ENCODE data around the gene CENPP.
A peak's percentile ranks its signal among the peaks of the same experiment; 100 is the strongest.
"Not testable (repeated sequence)": the region's sequence is repeated elsewhere in the genome, so short reads cannot be mapped to it uniquely, and the experiment has no call there.

CENPP gene

GRCh38 chr9:92538541-92538940, 212.8 kb downstream of the CENPP start:
- peak; percentile 26 for DNase-seq (ENCODE audit: low read depth)

- no peak for DNase-seq (ENCODE audit: low read depth)
Observed at GRCh38 chr9:92543972-92544371, 218.2 kb downstream of the CENPP start.

GRCh38 chr9:92545002-92545510, 219.3 kb downstream of the CENPP start:
- DNase-seq (ENCODE audit: low read depth), result no peak

- DNase-seq (ENCODE audit: low read depth), result peak; percentile 21
Observed at GRCh38 chr9:92547356-92547755, 221.6 kb downstream of the CENPP start.

GRCh38 chr9:92550765-92551164, 225.0 kb downstream of the CENPP start:
- no peak for DNase-seq (ENCODE audit: low read depth)

- DNase-seq (ENCODE audit: low read depth), result no peak
Observed at GRCh38 chr9:92558612-92559374, 233.0 kb downstream of the CENPP start.

GRCh38 chr9:92561374-92562330, 235.9 kb downstream of the CENPP start:
- peak; percentile 69 for DNase-seq (ENCODE audit: low read depth)

- peak; percentile 95 for DNase-seq (ENCODE audit: low read depth)
Observed at GRCh38 chr9:92562461-92562967, 236.8 kb downstream of the CENPP start.

- no peak for DNase-seq (ENCODE audit: low read depth)
Observed at GRCh38 chr9:92563116-92564100, 237.7 kb downstream of the CENPP start.

GRCh38 chr9:92564504-92564903, 238.8 kb downstream of the CENPP start:
- DNase-seq (ENCODE audit: low read depth), result peak; percentile 79

- no peak for DNase-seq (ENCODE audit: low read depth)
Observed at GRCh38 chr9:92564982-92565381, 239.2 kb downstream of the CENPP start.

- not testable (repeated sequence) for DNase-seq (ENCODE audit: low read depth)
Observed at GRCh38 chr9:92571871-92572270, 246.1 kb downstream of the CENPP start.

- not testable (repeated sequence) for DNase-seq (ENCODE audit: low read depth)
Observed at GRCh38 chr9:92573612-92574011, 247.9 kb downstream of the CENPP start.

GRCh38 chr9:92576175-92576574, 250.4 kb downstream of the CENPP start:
- no peak for DNase-seq (ENCODE audit: low read depth)

GRCh38 chr9:92589923-92590322, 264.2 kb downstream of the CENPP start:
- DNase-seq (ENCODE audit: low read depth), result no peak

GRCh38 chr9:92590377-92590776, 264.6 kb downstream of the CENPP start:
- peak; percentile 47 for DNase-seq (ENCODE audit: low read depth)

GRCh38 chr9:92592537-92592936, 266.8 kb downstream of the CENPP start:
- no peak for DNase-seq (ENCODE audit: low read depth)

- DNase-seq (ENCODE audit: low read depth), result peak; percentile 11
Observed at GRCh38 chr9:92592946-92593861, 267.5 kb downstream of the CENPP start.

- not testable (repeated sequence) for DNase-seq (ENCODE audit: low read depth)
Observed at GRCh38 chr9:92595075-92595474, 269.3 kb downstream of the CENPP start.

GRCh38 chr9:92595930-92596329, 270.2 kb downstream of the CENPP start:
- no peak for DNase-seq (ENCODE audit: low read depth)
